GM21737 (cell line): ENCODE data around the gene CCDC141.

Experiments
- ATAC-seq: cut with Tn5 transposase; IDR thresholded peaks from one replicate; pipeline ENCODE4 v1.9.1; 2021; ENCODE audit warnings: mild to moderate bottlenecking, moderate library complexity; ENCODE audit not compliant: unreplicated experiment

The CCDC141 gene

GRCh38 chr2:178834086-178834485 lies 215.9 kb downstream of the CCDC141 start:
- no peak for ATAC-seq

- no peak for ATAC-seq
These were observed 216.6 kb downstream of the CCDC141 start for GRCh38 chr2:178833382-178833781.

- no peak for ATAC-seq
These were observed 219.5 kb downstream of the CCDC141 start for GRCh38 chr2:178830451-178830850.

GRCh38 chr2:178829981-178830380 lies 220.0 kb downstream of the CCDC141 start:
- no peak for ATAC-seq

- no peak for ATAC-seq
These were observed 220.5 kb downstream of the CCDC141 start for GRCh38 chr2:178829299-178829960.

- ATAC-seq: no peak
These were observed 221.5 kb downstream of the CCDC141 start for GRCh38 chr2:178828486-178828881.

GRCh38 chr2:178827739-178828485 lies 222.0 kb downstream of the CCDC141 start:
- no peak for ATAC-seq

GRCh38 chr2:178827111-178827510 lies 222.8 kb downstream of the CCDC141 start:
- no peak for ATAC-seq

GRCh38 chr2:178825183-178825582 lies 224.8 kb downstream of the CCDC141 start:
- ATAC-seq: no peak

- no peak for ATAC-seq
These were observed 225.8 kb downstream of the CCDC141 start for GRCh38 chr2:178824181-178824580.

- ATAC-seq: peak; percentile 93
These were observed 229.9 kb downstream of the CCDC141 start for GRCh38 chr2:178819992-178820391.

- no peak for ATAC-seq
These were observed 230.6 kb downstream of the CCDC141 start for GRCh38 chr2:178819147-178819875.

GRCh38 chr2:178811901-178812300 lies 238.0 kb downstream of the CCDC141 start:
- no peak for ATAC-seq

GRCh38 chr2:178811045-178811444 lies 238.9 kb downstream of the CCDC141 start:
- ATAC-seq: no peak

GRCh38 chr2:178810422-178810821 lies 239.5 kb downstream of the CCDC141 start:
- no peak for ATAC-seq

GRCh38 chr2:178807227-178808008 lies 242.5 kb downstream of the CCDC141 start, which contains the start of gene TTN:
TTN (minus strand) TSS chr2:178807423; CDS start chr2:178804642, 2,781 bp downstream.
- no peak for ATAC-seq

GRCh38 chr2:178806543-178806942 lies 243.4 kb downstream of the CCDC141 start:
- ATAC-seq: no peak

- ATAC-seq: no peak
These were observed 244.5 kb downstream of the CCDC141 start for GRCh38 chr2:178805457-178805856.

- no peak for ATAC-seq
These were observed 245.1 kb downstream of the CCDC141 start for GRCh38 chr2:178804791-178805190.

- no peak for ATAC-seq
These were observed 249.4 kb downstream of the CCDC141 start for GRCh38 chr2:178800510-178800909.

- ATAC-seq: no peak
These were observed 250.6 kb downstream of the CCDC141 start for GRCh38 chr2:178799305-178799704.
